Measurements from ENCODE around the gene ZNF784.

DNA sequence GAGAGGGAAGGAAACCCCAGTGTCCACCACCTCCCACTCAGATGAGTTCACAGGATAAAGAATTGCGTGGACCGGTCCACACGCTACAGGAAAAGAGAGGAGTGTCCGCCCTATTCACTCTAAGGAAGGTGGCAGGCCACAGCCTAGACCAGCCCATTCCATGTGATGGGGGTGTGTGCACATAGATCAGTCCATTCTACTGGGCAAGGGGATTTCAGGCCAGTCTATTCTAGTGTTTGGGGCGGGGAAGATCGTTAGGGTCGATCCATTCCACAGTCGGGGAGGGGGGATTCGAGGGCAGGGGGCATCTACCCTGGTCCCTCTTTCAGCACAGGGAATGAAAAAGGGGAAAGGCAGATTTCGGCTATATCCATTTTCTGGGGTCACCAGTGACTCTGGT lies 32.8 kb downstream of the ZNF784 start:
- TF ChIP-seq, protein P1, sequence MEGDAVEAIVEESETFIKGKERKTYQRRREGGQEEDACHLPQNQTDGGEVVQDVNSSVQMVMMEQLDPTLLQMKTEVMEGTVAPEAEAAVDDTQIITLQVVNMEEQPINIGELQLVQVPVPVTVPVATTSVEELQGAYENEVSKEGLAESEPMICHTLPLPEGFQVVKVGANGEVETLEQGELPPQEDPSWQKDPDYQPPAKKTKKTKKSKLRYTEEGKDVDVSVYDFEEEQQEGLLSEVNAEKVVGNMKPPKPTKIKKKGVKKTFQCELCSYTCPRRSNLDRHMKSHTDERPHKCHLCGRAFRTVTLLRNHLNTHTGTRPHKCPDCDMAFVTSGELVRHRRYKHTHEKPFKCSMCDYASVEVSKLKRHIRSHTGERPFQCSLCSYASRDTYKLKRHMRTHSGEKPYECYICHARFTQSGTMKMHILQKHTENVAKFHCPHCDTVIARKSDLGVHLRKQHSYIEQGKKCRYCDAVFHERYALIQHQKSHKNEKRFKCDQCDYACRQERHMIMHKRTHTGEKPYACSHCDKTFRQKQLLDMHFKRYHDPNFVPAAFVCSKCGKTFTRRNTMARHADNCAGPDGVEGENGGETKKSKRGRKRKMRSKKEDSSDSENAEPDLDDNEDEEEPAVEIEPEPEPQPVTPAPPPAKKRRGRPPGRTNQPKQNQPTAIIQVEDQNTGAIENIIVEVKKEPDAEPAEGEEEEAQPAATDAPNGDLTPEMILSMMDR (IDR thresholded peaks at IDR 0.05; ENCODE audit: borderline replicate concordance, extremely low read depth, low read length, poor library complexity, severe bottlenecking) = no peak
- no peak for TF ChIP-seq EZH2 (IDR thresholded peaks at IDR 0.05; ENCODE audit: borderline replicate concordance, low read depth, low read length, severe bottlenecking)
